Nucleus accumbens (tissue), 56 donors: Measurements from ENCODE around the gene PHLDB1.

Experiments
- DNase-seq, 56 donors: peaks; one replicate each; lab custom pipeline; 2025; lab: John Stamatoyannopoulos, UW

PHLDB1 gene

GRCh38 chr11:118635642-118636041 is 28.2 kb downstream of the PHLDB1 start:
- DNase-seq, result peak in 1 of 56 donors; percentile 22

- no peak for DNase-seq
These were observed 29.3 kb downstream of the PHLDB1 start for GRCh38 chr11:118636569-118637290.

GRCh38 chr11:118638726-118639125 is 31.3 kb downstream of the PHLDB1 start:
- no peak for DNase-seq

GRCh38 chr11:118639899-118640298 is 32.5 kb downstream of the PHLDB1 start:
- no peak for DNase-seq

GRCh38 chr11:118640332-118641154 is 33.1 kb downstream of the PHLDB1 start:
- no peak for DNase-seq

- no peak for DNase-seq
These were observed 34.1 kb downstream of the PHLDB1 start for GRCh38 chr11:118641397-118642019.

- no peak for DNase-seq
These were observed 36.0 kb downstream of the PHLDB1 start for GRCh38 chr11:118643142-118643994.

- DNase-seq, result no peak
These were observed 36.6 kb downstream of the PHLDB1 start for GRCh38 chr11:118643995-118644345.

- DNase-seq, result no peak
These were observed 37.1 kb downstream of the PHLDB1 start for GRCh38 chr11:118644496-118644895.

GRCh38 chr11:118645066-118645715 is 37.8 kb downstream of the PHLDB1 start:
- DNase-seq, result no peak

GRCh38 chr11:118646393-118646792 is 39.0 kb downstream of the PHLDB1 start:
- DNase-seq, result no peak

GRCh38 chr11:118648291-118648690 is 40.9 kb downstream of the PHLDB1 start:
- no peak for DNase-seq

- DNase-seq, result no peak
These were observed 42.5 kb downstream of the PHLDB1 start for GRCh38 chr11:118649941-118650340.

- no peak for DNase-seq
These were observed 43.0 kb downstream of the PHLDB1 start for GRCh38 chr11:118650366-118650765.

- no peak for DNase-seq
These were observed 44.4 kb downstream of the PHLDB1 start for GRCh38 chr11:118651820-118652219.

- peak in 18 of 56 donors; percentile 16 to 68 (median 34) for DNase-seq
These were observed 45.3 kb downstream of the PHLDB1 start for GRCh38 chr11:118652681-118653181.

GRCh38 chr11:118653684-118654390 is 46.4 kb downstream of the PHLDB1 start:
- no peak for DNase-seq

- no peak for DNase-seq
These were observed 48.2 kb downstream of the PHLDB1 start for GRCh38 chr11:118655486-118656190.
